ENCODE measurements around the gene FTSJ3.
"Not testable (repeated sequence)": the region's sequence is repeated elsewhere in the genome, so short reads cannot be mapped to it uniquely, and the experiment has no call there.

DNA sequence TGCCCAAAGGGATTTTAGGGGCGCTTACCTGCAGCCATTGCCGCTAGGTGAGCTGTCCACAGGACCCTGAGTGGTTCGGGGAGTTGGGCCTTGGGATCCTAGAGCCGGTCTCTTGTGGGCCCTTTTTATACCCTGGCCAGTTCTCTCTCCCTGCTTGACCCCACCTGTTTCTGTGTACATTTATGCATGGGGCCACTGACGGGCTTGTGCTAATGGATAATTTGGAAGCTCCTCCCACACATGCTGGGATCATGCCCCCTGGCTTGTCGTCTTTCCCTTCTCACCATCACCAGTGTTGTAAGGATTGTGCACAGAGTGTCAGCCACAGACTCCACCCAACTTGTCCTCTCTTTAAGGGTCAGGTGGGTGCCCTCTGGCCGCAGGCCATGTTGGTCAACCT, 46.1 kb upstream of the FTSJ3 start, which contains the start of gene CSH2:
- TF ChIP-seq RARB (CRISPR knock-in tag; IDR thresholded peaks at IDR 0.05); TCF4 (CRISPR knock-in tag; IDR thresholded peaks at IDR 0.05; ENCODE audit: borderline replicate concordance); PPARA (CRISPR knock-in tag; IDR thresholded peaks at IDR 0.05; ENCODE audit: borderline replicate concordance): not testable (repeated sequence)
- TF ChIP-seq, protein P1, sequence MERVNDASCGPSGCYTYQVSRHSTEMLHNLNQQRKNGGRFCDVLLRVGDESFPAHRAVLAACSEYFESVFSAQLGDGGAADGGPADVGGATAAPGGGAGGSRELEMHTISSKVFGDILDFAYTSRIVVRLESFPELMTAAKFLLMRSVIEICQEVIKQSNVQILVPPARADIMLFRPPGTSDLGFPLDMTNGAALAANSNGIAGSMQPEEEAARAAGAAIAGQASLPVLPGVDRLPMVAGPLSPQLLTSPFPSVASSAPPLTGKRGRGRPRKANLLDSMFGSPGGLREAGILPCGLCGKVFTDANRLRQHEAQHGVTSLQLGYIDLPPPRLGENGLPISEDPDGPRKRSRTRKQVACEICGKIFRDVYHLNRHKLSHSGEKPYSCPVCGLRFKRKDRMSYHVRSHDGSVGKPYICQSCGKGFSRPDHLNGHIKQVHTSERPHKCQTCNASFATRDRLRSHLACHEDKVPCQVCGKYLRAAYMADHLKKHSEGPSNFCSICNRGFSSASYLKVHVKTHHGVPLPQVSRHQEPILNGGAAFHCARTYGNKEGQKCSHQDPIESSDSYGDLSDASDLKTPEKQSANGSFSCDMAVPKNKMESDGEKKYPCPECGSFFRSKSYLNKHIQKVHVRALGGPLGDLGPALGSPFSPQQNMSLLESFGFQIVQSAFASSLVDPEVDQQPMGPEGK (CRISPR knock-in tag; IDR thresholded peaks at IDR 0.05; ENCODE audit: borderline replicate concordance): not testable (repeated sequence)

Data from SK-N-SH treated with all-trans-retinoic acid at 6 μM for 48 hours (cell line).